HG02970 (cell line): ENCODE measurements around the gene SF3A1.

Experiments used
- ATAC-seq: cut with Tn5 transposase; IDR thresholded peaks from one replicate; pipeline ENCODE4 v1.9.1; 2021; ENCODE audit warnings: mild to moderate bottlenecking, moderate library complexity, moderate number of reproducible peaks; ENCODE audit not compliant: unreplicated experiment, low FRiP score

SF3A1 gene

DNA sequence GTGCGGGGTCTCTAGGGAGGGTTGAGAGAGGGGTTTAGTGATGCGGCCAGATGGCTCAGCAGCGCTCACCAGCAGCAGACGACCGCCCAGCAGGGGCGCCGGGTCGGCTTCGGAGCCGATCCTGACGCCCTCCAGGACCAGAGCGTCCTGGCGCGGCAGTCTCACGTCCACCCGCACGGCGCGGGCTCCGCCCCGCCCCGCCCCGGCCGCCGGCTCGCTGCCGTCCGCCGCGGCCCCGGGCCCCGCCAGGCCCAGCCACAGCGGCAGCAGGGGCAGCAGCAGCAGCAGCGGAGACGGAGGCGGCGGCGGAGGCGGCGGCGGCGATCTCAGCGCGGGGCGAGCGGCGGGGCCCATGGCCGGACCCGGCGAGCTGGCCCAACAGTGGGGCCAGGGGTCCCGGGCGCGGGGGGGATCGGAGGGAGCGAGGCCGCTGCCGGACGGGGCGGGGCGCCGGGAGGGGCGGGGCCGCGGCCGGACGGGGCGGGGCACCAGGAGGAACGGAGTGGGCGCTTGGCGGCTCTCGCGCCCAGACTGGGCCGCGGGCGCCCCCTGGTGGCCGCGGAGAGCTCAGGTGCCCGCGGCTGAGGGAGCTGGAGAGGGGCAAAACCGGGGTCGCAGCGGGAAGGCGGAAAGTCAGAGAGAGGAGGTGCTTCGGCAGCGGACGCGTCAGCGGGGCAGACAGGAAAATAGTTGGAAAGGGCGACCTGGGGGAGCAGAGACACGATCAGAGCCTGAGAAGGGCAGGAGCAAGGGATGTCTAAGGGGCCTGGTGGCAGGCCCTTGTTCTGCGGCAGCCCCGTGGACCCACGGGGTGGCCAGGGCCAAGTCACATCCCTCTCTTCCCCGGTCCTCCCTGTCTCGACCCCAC is 30.5 kb upstream of the SF3A1 start, which contains the start of gene RNF215:
Gene RNF215 (minus strand): TSS at position 452 of the 868 bp plus-strand sequence. CDS start 98 bp downstream, at position 354.
- peak; percentile 81 for ATAC-seq

DNA sequence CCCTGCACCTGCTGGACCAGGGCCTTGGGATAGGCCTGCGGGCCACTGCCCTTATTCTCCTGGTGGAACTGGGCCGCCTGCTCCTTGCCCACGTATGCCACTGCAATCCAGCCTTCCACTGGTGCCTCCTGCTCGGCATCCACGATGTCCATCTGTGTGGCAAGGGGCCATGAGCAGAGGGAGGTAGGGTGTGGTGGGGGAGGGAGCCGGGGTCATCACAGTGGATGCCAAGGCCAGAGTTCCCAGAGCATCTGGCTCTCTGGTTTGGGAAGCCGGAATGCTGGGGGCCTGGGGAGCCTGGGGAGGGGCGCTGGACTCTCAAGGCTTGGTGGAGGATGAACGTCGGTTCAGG is 29.9 kb upstream of the SF3A1 start:
- ATAC-seq = no peak

DNA sequence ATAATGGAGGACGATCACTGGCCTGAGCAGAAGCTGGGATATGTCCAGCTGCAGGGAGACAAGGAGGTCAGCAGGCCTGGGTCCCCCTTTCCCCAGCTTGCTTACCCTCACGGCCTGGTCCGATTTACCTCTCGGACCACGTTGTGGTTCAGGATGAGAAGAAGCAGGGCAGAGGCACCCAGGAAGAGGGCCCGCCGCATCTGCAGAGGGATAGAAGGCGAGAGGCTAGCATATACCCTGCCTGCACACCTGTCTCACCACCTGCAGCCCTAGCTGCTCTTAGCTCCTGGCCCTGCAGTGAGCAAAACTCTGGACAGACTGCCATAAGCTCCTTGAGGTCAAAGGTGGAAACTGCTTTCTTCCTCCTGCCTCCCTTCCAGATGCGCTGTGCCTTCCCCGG is 29.2 kb upstream of the SF3A1 start:
- ATAC-seq = no peak

DNA sequence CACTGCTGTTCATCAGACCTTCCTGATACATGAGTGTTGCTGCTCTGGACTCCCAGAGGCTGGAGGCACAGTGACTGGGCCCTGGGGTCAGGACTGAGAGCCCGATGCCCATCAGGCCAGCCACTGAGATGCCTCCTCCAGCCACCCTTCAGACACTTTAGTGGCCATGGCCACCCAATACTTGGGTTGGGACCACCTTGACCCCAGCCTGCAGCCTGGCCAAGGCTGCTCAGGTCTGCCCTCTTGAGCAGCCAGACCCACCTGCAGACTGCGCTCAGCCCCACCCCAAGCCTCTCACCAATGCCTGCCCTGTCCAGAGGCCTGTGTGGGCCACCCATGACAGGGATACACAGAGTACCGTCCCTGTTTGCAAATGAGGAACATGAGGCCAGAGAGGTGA is 26.4 kb upstream of the SF3A1 start:
- ATAC-seq = no peak

DNA sequence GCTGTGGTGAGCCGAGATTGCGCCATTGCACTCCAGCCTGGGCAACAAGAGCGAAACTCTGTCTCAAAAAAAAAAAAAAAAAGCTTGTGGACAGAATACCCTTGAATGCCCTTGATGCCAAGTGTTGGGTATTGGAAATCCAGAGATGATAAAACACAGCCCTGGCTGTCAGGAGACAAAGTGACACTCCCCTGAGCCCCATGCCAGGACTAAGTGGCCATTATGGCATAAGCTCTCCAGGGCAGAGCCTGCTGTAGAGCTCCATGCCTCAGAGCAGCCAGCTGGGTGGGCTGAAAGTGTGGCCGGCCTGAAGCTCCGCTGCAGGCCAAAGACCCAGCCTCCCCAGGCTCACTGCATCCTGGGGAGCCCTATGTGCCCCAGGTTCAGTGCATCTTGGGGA is 25.6 kb upstream of the SF3A1 start:
- no peak for ATAC-seq

DNA sequence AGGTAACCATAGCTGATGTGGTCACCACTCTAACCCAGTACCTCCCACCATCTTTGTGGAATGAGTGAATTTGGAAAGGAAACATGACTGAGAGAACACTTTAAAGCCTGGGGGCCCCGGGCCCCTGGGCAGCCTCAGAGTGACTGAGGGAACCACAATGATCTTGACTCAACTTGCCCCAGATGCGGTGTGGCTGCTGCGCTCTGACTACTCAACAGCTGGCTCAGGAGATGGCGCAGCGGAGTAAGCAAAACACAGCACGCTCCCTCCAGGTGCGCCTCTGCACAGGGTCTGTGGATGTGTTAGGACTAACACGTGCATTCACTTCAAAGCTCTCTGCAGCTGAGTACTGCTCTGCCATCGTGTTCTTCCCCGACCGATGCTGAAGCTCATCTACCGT is 24.6 kb upstream of the SF3A1 start:
- no peak for ATAC-seq

DNA sequence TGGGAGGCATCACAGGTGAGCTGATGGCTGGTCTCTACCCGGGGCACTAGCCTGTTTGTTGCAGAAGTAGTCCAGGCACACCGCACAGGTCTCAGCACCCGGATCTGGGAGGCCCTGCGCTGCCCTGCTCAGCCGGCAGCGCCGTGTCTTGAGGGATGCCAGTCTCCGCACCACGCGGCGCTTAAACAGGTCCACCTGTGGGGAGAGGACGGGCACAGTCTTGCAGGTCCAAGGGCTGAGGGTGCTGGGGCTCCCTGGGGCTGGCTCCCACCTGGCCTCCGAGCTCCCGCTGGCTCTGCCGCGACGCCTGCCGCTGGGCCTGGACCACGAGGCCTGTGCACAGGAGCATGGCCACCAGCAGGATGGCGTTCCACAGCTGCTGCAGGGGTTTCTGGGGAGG is 23.3 kb upstream of the SF3A1 start:
- no peak for ATAC-seq

DNA sequence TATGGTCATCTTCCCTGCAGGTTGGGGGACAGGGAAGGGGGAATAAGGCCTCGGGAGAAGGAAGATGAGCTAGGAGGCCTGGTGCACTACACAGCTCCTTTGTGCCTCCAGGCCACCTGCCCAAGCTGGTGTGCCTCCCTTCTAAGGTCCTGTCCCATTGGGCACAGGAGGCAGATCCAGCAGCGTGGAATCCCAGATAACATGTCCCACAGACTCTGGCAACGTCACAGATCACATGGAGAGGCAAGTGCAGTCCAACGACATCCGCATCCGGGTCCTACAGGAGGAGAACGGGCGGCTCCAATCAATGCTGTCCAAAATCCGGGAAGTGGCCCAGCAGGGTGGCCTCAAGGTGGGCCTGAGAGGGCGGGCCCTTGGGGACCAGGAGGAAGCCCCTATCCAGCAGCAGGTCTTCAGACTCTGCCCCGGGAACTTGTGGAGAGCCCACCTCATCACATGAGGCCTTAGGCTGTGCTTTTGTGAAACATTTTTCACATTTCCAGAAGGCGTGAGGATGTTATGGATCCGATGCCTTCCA is 18.7 kb upstream of the SF3A1 start:
- ATAC-seq = no peak

DNA sequence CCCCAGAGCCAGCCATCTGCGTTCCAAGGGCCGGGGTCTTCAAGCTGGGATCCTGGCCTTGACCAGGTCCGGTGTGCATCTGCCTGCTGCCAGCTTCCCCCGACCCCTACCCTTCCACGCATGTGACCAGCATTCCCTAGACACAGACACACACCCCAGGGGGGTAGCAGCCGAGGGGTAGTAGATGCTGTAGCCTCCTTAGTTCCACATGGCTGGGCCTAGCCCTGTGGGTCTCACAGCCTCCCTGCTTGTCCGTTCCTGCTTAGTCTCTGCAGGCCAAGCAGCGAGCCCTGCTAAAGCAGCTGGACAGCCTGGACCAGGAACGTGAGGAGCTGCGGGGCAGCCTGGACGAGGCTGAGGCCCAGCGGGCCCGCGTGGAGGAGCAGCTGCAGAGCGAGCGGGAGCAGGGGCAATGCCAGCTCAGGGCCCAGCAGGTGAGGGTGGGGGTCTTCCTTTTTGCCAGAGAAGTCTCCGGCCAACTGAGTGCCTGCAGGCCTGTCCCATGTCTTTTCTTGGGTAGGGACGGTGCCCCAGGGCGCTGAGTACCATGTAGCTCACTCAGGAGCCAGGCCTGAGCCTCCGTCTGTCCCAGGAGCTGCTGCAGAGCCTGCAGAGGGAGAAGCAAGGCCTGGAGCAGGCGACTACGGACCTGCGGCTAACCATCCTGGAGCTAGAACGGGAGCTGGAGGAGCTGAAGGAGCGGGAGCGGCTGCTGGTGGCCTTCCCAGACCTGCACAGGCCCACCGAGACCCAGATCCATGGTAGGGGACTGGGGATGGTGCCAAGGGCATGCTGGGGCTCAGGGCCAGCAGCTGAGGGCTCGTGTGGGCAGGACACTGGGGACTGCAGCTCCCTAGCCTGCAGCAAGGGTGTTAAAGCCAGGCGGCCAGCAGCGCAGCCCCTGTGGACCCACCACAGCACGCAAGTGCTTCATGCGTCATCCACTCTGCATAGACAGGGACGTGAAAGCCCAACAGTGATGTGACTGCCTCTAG is 16.9 kb upstream of the SF3A1 start:
- no peak for ATAC-seq

DNA sequence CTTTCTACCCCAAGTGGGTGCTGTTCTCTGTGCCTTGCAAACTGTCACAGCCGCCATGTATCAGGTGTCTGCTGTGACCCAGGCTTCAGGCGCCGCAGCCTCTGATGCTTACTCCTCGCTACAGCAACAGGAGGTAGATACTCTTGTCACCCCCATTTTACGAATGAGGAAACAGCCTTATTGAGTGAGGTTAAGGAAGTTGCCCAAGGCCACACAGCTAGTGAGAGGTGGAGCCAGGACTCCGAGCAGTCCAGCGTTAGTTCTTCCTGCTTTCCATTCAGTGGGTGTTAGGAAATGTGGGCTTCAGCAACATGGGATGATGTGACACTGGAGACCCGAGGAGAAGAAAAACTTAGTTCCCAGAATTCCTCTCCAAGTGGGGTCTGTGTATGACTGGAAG is 16.2 kb upstream of the SF3A1 start:
- no peak for ATAC-seq

DNA sequence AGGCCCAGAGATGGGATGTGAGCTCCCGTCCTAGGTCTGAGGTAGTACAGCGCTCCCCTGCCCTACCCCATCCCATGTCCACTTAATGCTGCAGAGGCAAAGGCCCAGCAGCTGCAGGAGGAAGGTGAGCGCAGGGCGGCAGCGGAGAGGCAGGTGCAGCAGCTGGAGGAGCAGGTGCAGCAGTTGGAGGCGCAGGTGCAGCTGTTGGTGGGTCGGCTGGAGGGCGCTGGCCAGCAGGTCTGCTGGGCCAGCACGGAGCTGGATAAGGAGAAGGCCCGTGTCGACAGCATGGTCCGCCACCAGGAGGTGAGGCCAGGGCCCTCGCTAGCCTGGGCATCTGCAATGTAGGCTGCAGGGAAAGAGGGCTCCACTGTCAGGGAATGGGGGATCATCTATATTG is 15.3 kb upstream of the SF3A1 start:
- ATAC-seq = no peak

DNA sequence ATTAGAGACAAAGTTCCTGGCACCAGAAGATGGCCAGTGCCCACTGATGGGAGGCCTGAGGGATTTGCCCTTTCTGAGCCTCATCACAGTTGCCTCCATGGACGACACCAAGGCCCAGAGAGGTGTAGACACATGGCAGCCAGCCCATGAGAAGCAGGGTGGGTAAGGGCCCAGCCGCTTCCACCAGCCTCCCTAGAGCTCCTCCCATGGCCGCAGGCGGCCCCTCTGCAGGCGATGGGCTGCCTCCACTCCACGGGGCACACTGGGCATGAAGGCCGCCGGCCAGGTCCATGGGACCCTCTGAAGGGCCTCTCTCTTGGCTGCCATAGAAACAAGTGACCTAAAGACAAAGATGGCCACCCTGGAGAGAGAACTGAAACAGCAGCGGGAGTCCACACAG is 14.6 kb upstream of the SF3A1 start:
- ATAC-seq = no peak

DNA sequence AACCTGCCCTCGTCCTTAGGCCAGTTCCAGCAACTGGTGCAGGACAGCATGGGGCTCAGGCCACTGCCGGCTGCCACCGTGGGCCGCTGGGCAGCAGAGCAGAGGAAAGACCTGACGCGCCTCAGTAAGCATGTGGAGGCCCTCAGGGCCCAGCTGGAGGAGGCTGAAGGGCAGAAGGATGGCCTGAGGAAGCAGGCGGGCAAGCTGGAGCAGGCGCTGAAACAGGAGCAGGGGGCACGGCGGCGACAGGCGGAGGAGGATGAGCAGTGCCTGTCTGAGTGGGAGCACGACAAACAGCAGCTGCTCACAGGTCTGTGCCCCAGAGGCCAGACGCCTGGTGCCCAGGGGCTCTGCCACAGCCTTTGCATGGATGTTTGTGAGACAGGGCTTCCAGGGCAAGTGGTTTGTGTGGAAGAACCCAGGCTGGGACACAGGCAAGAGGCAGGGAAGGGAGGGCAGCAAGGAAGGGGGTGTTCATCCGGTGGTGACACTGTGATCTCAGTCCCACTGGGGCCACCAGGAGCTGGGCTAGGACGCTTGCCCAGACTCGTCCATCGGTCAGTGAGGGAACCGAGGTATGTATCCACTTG is 14.0 kb upstream of the SF3A1 start:
- no peak for ATAC-seq

DNA sequence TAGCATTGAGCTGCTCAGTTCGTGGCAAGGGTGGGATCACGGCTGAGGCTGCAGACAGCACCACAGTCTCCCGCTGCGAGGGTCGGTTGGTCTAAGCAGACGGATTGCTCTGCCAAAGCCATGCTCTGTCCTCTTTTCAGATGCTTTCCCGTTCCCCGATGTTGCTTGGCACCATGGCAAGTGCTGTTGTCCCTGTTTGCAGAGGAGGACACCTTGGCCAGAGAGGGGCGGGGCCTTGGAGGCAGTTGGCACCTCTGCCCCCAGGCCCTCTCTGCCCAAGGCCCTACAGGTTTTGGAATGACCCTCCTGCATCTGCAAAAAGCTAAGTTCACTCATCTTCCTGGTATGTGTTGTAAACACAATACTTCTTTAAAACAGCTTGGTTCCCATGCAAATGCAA is 11.7 kb upstream of the SF3A1 start:
- no peak for ATAC-seq

DNA sequence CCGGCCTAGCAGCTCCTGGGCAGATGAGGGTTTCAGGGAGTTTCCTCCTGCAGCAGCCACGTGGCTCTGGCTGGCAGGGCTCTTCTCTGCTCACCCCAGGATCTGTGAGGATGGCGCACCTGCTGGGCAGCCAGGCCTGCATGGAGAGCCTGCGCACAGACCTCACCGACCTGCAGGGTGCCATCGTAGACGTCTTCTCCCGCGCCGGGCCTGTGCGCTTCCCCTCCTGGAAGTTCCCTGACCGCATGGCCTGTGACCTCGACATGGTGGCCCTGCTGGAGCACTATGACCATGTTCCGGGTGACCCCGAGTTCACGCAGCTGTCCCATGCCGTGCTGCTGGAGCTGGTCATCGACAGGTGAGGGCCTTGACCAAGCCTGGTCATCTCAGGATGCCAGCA is 9.2 kb upstream of the SF3A1 start:
- no peak for ATAC-seq

DNA sequence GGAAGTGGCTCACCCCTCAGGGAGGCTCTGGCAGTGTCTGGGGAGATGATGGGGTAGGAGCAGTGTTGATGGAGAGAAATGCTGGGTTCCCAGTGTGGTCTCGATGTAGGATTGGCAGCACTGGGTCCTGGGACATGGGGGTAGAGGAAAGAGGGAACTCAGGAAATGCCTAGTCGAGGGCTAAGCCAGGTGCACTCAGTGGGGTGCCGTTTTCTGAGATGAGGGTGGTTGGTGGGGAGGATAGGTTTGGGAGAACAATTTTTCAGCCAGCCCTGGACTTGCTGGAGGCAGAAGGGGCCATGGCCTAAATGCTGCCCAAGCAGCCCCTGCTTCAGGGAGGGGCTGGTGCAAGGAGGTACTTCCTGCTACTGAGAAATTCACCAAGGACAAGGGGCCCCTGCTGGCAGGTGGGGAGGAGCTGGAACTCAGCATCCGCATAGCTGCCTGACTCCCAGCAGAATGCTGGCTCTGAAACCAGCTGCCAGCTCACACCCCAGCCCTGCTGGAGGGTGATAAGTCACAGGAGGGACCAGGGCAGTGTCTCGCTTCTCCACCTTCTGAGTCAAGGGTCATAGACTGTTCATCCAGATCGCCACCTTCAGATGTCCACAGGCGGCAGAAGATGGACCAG is 6.1 kb upstream of the SF3A1 start:
- no peak for ATAC-seq

DNA sequence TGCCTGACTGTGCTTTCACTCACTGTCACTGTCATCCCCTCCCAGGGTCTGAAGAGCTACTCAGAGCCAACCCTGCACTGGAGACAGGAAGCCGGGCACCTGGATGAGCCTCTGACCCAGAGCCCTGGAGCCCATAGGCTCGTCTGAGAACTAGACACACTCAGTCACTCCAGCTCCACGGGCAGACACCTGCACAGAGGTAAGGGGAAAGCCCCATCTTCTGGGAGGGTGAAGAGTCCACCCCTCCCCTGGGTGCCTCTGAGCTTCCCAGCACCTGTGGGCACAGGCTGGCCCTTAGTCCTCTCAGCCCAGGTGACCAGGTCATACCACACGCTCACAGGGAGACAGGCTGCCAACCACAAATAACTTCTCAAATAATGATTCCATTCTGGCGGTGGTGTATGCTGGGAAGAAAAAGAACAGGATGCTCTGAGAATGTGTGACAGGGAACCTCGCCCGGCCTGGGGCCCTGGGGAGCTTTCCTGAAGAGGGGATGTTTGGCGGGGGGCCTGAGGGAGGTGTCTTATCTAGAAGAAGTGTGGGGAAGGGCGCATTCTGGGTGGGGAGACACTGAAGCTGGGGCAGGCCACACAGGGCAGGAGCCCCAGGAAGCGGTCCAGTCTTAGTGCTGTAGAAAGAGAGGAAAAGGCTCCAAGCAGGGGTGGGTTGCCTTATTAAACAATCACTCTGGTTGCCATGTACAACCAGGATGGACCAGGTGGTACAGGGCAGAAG is 5.4 kb upstream of the SF3A1 start:
- ATAC-seq = no peak

DNA sequence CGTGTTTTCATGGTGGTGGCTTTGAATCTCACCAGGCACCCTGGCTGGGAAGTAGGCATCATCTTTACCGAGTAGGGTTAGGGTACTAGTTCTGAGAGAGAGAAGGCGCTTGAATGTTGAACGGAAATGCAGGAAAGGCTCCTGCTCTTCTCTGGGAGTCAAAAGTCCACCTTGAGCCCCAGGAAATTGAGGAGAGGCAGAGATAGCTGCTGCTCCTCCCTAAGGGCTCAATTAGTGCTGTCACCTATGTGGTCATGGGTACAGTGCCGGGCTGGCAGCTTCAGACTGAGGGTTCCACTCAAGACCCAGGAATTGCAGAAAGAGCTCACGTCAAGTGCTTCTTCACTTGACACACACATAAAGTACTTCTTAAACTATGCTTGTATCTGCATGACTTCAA is 1.8 kb upstream of the SF3A1 start:
- no peak for ATAC-seq

DNA sequence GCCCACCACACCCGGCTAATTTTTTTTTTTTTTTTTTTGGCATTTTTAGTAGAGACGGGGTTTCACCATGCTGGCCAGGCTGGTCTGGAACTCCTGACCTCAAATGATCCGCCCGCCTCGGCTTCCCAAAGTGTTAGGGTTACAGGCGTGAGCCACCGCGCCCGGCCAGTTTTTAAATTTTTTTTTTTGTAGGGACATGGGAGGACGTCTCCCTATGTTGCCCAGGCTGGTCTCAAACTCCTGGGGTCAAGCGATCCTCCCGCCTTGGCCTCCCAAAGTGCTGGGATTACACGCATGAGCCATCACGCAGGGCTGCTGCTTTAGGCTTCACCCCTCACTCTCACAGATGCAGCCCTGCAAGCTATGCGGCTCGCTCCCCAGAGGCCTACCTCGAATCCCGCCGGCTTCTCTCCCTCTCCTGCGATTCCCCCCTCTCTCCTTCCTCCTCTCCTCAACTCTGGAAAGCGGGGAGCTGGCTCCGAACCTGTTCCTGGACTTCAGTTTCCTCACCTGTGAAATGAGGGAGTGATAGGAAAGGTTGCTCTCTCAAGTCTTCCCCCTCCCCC is 1.0 kb upstream of the SF3A1 start:
- no peak for ATAC-seq
